Measurements from ENCODE around the gene SMIM33.
"Not testable (repeated sequence)": the region's sequence is repeated elsewhere in the genome, so short reads cannot be mapped to it uniquely, and the experiment has no call there.

Gene SMIM33

GRCh38 chr5:139482890-139483208, 12.0 kb downstream of the SMIM33 start:
- not testable (repeated sequence) for DNase-seq

- DNase-seq: no peak
Observed at GRCh38 chr5:139486201-139486600, 15.4 kb downstream of the SMIM33 start.

- peak; percentile 85 to 88 for DNase-seq
Observed at GRCh38 chr5:139488260-139488659, 17.5 kb downstream of the SMIM33 start.

- no peak for DNase-seq
Observed at GRCh38 chr5:139492700-139493192, 21.9 kb downstream of the SMIM33 start.

- DNase-seq: no peak
Observed at GRCh38 chr5:139494256-139494655, 23.5 kb downstream of the SMIM33 start.

GRCh38 chr5:139494832-139495231, 24.0 kb downstream of the SMIM33 start:
- no peak for DNase-seq

DNA sequence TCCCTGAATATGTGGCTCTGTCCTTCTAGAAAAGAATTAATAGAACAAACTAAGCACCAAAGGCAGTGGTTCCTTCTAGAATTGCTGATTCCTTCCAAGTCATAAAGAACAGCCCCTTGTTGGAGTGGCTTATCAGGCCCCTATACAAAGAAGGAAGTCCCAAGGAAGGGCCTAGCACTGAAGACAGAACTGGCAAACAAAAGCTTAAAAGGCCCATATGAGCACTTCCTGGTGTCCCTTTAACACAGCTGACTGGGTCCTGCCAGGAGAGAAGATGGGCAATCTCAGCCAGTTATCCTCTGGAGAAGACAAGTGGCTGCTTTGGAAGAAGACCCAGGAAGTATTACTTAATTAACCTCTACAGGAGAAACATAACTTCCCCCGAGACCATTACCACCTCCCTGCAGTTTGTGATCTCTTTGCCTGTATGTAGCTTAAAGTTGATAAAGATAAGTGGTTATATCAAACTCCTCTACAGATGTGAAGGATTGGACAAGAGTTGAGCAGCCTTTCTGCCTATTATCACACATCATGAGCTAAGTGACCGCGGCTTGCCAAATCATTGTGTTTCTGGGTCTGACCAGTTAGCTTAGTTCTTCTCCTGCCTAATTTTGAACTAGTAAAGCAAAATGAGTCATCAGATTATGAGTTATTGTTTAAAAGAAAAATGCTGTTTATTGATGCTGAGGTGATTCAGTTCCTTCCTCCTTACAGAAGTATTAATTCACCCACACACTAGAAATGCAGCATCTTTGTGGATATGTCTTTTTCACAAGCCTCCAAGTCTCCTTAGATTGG, 25.0 kb downstream of the SMIM33 start:
- DNase-seq: peak; percentile 63 to 65

DNA sequence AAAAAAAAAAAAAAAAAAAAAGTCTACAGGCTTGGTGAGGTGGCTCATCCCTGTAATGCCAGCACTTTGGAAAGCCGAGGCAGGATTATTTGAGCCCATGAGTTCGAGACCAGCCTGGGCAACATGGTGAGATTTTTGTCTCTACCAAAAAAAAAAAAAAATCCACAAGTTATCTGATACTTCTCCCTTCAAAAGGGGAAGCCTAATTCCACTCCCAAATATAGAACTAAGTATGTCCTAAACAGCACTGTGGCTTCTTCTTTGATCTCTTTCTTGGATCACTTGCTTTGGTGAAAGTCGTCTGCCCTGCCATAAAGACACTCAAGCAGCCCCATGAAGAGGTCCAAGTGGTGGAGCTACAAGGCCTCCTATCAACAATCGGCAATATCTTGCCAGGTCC, 30.6 kb downstream of the SMIM33 start:
- peak; percentile 35 to 64 for DNase-seq

DNA sequence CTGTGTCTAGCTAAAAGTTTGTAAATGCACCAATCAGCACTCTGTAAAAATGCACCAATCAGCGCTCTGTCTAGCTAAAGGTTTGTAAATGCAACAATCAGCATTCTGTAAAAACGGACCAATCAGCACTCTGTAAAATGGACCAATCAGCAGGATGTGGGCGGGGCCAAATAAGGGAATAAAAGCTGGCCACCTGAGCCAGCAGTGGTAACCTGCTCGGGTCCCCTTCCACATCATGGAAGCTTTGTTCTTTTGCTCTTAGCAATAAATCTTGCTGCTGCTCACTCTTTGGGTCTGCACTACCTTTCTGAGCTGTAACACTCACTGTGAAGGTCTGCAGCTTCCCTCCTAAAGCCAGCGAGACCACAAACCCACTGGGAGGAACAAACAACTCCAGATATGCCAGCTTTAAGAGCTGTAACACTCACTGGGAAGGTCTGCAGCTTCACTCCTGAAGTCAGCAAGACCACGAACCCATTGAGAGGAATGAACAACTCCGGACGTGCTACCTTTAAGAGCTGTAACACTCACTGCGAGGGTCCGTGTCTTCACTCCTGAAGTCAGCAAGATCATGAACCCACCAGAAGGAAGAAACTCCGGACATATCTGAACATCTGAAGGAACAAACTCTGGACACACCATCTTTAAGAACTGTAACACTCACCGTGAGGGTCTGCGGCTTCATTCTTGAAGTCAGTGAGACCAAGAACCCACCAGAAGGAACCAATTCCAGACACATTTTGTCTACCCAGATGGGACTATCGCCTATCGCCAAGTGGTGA, 32.4 kb downstream of the SMIM33 start:
- not testable (repeated sequence) for DNase-seq

DNA sequence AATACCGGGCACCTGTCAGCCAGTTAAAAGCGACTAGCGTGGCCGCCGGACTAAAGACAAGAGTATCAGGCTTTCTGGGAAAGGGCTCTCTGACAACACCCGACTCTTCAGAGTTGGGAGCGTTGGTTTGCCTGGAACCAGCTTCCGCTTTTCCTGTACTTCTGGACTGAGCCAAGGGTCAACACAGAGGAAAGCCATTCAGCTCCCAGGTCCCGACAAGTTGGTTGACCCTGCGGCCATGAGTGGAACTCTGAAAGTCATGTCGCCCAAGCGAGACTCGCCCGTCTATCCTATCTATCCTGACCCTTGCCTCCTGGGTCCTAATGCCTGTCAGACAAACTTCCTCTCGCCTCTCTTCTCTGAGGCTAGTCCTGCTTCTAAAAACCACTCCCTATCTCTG, 33.1 kb downstream of the SMIM33 start:
- DNase-seq: not testable (repeated sequence)

GRCh38 chr5:139504722-139505121, 33.9 kb downstream of the SMIM33 start:
- not testable (repeated sequence) for DNase-seq

- peak; percentile 41 to 53 for DNase-seq
Observed at GRCh38 chr5:139512786-139513390, 42.1 kb downstream of the SMIM33 start.

DNA sequence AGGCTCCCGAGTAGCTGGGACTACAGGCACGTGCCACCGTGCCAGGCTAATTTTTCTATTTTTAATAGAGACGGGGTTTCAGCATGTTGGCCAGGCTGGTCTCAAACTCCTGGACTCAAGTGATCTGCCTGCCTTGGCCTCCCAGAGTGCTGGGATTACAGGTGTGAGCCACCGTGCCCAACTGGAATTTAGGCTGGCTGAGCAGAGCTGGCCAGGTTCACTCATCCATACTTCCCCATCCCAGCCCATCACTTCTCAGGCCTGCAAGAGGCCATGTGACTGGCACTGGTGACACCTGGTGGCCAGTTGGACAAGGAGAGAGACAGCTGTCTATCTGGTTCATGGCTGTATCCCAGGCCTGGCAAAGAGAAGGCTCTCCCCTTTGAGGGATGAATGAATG, 42.6 kb downstream of the SMIM33 start:
- peak; percentile 87 for DNase-seq

GRCh38 chr5:139513852-139514485, 43.2 kb downstream of the SMIM33 start:
- no peak for DNase-seq

GRCh38 chr5:139514486-139514856, 43.7 kb downstream of the SMIM33 start:
- no peak for DNase-seq

GRCh38 chr5:139517683-139518564, 47.1 kb downstream of the SMIM33 start:
- peak; percentile 89 to 92 for DNase-seq

Measured in inflammatory macrophage (primary cell).